GOT3 (cell line): ENCODE measurements around the gene PPOX.

ENCODE experiments used
- DNase-seq: peaks from one replicate; lab custom pipeline; 2025; ENCODE audit warnings: mixed read lengths; lab: John Stamatoyannopoulos, UW

The PPOX gene

GRCh38 chr1:161153682-161154337 lies 12.4 kb upstream of the PPOX start, which contains the start of gene UFC1:
TSS of gene UFC1 (plus strand) at chr1:161153978. CDS start at chr1:161153998, 20 bp downstream.
- DNase-seq, result peak; percentile 44

DNA sequence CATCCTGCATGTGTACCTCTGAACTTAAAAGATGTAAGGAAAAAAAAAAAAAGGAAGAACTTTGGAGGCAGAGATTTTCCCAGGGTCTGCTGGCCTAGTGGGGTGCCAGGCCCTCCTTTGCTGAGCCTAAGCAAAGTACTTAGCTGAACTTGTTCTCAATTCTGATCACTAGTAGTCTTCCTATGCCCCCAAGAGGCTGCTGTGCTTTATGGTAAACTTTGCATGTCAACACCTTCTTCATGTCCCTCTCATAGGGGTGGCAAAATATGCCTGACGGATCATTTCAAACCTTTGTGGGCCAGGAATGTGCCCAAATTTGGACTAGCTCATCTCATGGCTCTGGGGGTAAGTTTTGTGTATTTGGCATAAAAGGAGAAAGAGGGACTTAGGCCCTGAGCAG lies 8.4 kb upstream of the PPOX start:
- DNase-seq, result no peak

DNA sequence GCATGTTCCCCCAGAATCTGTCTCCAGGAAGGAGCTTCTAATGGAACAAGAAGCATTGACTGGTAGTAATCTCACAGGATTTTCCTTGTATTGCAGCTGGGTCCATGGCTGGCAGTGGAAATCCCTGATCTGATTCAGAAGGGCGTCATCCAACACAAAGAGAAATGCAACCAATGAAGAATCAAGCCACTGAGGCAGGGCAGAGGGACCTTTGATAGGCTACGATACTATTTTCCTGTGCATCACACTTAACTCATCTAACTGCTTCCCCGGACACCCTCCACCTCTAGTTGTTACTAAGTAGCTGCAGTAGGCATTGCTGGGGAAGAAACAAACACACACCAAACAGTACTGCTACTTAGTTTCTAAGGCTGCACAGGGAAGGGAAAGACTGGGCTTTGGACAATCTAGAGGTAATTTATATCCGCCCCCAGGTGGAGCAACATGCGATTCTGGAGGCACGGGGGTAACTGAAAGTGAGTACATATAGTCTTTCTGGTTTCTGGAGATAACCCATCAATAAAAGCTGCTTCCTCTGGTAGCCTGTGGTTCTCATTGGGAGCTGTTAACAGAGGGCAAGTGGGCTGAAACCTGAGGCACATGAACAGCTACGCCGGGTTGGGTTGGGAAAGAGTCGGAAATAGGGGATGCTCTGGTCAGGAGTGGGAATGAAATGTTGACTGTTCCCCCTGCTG lies 7.8 kb upstream of the PPOX start:
- no peak for DNase-seq

DNA sequence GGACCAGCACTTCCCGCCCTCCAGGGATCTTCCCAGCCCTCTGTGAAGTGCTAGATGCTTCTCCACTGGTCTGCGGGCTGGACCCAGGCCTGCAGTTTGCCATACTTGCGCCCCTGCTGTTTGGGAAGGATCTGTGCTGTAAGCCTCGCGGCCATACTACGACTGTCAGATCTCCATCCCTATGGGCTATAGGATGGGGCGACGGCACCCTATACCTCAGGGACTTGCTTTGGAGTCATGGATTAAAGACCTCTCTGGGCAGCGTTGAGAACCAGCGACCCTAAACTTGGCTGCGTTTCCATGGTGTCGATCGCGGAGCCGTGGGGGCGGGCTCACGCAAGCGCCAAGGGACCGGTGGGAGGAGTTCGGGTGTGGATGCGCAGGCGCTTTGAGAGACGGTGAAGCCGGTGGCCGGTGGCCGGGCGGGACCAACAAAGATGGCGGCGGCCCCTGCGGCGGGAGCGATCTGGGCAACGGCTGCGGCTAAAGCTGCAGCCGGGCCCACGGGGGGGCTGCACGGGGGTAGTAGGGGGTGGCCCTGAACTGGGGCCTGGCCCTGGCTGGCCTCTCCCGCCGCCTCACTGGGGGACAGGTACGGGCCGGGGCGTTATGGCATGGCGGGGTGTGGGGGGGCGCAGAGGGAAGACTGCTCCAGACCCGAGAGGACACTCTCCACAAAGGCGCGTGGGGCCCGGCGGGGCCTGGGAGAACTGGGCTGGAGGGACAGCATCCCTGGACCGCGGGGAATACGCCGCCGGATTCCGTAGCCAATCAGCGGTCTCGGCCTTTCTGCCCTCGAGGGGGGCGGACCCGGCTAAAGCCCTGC lies 6.9 kb upstream of the PPOX start, which contains the start of gene USP21:
Gene USP21 (plus strand): TSS at position 414 of the 826 bp plus-strand sequence. CDS start 1,141 bp downstream, outside the sequence.
- DNase-seq, result peak; percentile 80

DNA sequence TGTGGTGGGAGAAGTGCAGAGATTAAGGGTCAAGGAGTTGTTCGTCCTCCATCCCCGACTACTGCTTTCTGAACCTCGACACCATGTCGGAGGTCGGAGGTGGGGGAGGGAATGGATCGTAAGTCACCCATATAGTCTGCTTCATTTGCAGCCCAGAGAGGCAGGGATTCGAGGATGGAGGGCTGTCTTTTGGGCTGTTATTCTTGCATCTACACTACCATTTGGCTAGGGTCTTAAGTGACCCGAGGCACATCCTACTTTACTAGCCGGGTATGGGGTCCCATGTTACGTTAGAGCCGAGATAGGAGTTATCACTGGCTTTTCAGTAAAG lies 6.3 kb upstream of the PPOX start:
- no peak for DNase-seq

- DNase-seq, result no peak
Observed at GRCh38 chr1:161160671-161161145, 5.5 kb upstream of the PPOX start.

DNA sequence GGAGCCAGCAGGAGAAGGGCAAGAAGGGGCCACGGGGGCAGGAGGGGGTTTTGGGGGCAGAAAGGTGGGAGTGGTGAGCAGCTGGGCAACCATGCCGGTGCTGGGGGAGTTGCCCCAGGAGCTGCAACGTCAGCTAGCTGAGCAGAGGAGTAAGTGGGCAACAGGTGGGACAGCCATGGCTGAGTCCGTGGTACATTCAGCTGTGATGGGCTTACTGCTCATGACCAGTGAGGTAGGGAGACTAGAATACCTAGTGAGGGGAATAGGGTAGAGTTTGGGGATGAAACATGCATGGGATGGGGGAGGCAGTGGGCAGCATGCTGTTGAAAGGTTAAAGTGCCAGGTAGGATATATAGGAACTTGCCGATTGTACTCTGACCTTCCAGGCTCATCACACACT lies 4.6 kb upstream of the PPOX start:
- no peak for DNase-seq

GRCh38 chr1:161162052-161162451 lies 4.2 kb upstream of the PPOX start:
- DNase-seq, result no peak

DNA sequence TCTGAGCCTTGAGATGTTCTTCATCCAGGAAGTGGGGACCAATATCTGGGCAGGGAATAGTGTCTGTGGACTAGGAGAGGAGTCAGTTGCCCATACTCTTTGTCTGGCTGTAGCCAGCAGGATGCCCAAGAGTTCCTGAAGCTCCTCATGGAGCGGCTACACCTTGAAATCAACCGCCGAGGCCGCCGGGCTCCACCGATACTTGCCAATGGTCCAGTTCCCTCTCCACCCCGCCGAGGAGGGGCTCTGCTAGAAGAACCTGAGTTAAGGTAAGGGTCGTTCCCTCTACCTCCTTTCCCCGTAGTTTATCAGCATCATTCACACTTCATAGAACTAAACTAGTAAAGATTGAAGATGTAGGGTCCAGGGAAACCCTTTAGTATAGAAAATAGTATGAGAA lies 3.4 kb upstream of the PPOX start:
- DNase-seq, result no peak

DNA sequence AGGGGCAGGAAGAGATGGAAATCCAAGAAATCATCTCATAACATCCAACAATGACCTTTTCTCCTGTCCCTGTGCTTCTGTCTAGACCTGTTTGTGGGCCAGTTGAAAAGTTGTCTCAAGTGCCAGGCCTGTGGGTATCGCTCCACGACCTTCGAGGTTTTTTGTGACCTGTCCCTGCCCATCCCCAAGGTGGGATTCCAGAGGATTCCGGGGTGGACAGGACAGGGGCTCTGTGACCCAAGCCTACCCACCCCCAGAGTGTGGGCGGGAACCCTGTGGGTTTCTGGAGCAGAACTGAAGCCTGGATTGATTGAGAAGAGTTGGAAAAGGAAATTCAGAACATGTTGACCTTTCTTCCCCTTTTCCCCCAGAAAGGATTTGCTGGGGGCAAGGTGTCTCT lies 2.4 kb upstream of the PPOX start:
- DNase-seq, result no peak

DNA sequence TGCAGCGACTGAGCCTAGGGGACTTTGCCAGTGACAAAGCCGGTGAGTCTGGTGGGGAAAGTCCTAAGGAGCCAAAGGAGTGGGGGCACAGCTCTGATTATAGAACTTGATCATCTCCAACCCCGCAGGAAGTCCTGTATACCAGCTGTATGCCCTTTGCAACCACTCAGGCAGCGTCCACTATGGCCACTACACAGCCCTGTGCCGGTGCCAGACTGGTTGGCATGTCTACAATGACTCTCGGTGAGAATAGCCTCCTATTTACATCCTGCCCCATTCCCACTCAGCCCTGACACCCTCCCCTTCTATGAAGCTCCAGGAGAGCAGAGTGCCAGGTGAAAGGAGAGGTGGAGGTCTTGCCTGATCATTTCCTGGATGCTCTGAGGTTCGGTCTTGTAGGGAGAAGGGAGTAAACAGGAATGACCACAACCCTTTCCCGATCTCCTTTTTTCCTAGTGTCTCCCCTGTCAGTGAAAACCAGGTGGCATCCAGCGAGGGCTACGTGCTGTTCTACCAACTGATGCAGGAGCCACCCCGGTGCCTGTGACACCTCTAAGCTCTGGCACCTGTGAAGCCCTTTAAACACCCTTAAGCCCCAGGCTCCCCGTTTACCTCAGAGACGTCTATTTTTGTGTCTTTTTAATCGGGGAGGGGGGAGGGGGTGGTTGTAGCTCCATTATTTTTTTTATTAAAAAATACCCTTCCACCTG lies 1.2 kb upstream of the PPOX start:
- no peak for DNase-seq

- DNase-seq, result no peak
Observed at GRCh38 chr1:161166669-161167548, 683 bp downstream of the PPOX start.

DNA sequence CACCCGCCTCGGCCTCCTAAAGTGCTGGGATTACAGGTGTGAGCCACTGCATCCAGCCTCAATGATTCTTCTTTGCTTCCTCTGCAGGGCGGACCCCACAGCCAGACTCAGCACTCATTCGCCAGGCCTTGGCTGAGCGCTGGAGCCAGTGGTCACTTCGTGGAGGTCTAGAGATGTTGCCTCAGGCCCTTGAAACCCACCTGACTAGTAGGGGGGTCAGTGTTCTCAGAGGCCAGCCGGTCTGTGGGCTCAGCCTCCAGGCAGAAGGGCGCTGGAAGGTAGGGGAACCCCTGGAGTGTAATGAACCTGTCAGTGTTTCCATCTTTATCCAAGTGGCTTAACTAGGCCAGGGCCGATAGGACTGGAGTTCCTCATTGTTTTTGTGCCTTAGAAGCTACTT lies 2.7 kb downstream of the PPOX start:
- DNase-seq, result no peak

DNA sequence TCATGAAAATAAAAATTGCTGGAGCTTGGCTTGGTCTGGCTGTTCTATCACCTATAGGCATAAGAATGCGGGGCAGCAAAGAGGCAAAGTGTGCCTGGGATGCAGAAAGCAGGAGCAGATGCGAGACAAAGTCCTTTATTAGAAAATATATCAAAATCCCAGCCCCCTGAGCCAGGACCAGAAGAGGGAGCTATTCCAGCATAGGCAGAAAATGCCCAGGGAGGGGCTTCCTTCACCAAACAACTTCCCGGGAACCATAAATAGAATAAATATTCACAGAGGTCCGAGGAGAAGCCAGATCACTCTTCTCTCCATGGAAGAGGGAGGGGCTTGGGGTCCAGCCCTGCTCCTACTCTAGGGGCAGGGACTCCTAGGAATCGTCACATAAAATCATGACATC lies 5.0 kb downstream of the PPOX start:
- no peak for DNase-seq

- DNase-seq, result no peak
Observed at GRCh38 chr1:161171696-161172095, 5.5 kb downstream of the PPOX start.

DNA sequence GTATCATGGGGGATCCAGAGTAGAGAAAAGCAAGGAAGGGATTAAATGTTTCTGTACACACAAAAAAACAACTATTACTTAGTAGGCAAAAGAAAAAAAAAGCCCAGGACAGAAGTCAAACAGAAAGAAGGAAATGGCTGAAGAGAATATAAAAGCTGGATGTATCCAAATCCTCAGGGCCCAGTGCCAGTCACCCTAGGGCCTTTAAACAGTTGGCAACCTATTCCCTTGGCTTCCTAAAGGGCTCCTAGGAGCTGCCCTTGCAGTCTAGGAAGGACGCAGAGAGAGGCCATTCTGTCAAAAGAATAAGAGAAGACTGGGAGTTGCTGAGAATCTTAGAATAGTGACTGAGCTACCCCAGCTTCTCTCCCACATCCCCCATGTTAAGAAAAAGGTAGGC lies 6.1 kb downstream of the PPOX start:
- no peak for DNase-seq

- DNase-seq, result no peak
Observed at GRCh38 chr1:161172776-161173376, 6.7 kb downstream of the PPOX start.

DNA sequence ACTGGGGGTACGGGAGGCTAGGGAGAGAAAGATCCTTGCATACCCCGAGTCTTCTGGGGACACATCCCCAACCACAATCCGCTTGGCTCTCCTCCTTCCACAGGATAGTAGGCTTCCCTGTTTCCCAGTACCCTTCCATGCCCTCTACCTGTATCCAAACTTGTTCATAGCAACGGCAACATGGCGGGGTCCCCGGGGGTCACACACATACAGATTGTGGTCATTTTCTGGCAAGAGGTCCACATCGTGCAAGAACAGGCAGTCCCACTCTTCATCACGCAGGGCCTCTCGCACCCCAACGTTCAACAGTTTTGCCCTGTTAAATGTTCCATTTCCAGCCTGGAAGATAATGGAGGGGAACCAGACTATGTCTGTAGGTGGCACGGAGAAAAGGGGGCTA lies 7.5 kb downstream of the PPOX start:
- no peak for DNase-seq

GRCh38 chr1:161174911-161175310 lies 8.7 kb downstream of the PPOX start:
- no peak for DNase-seq

DNA sequence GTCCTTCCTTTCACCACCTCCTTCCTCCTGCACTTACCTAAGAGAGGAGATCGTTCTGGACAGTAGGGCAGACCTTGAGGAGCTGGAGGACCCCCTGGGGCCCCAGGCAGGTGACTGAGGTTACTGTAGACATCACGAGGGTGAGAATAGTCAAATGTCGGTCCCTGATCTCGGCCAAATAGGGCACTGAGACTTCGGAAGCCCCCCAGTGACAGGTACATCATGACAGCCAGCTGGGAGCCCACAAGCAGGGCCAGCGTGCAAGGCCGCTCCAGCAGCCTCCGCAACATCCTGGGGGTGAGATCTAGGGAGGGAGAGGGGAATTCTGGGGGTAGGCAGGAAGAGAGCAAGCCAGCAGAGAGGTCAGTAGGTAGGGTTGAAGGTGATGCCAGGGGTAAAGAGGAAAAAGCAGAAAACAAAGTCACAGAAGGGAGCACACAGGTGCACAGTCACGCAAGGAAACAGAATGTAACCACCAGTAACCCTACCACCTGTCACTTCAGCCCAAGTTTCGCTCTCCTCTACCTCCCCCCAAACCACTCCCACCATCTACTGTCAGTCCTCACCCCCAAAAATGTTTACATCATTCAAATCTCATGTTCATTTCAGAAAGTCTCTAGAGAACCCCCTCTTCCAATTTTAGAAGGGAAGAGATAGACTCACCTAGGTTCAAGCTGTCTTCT lies 9.7 kb downstream of the PPOX start:
- DNase-seq, result no peak
